GM12891 (cell line): ENCODE results near the gene SPEM3.

Experiments used
- PAX5 ChIP-seq: IDR thresholded peaks from 2 replicates; pipeline ENCODE4 v1.6.1; 2011; ENCODE audit warnings: low read length, moderate library complexity, mild to moderate bottlenecking; ENCODE audit not compliant: insufficient read depth, severe bottlenecking
- POLR2A ChIP-seq: IDR thresholded peaks from 2 replicates; pipeline ENCODE4 v1.6.1; 2011; ENCODE audit warnings: low read depth, low read length, control low read depth
- POLR2AphosphoS5 ChIP-seq: IDR thresholded peaks from 2 replicates; pipeline ENCODE4 v1.6.1; 2011; ENCODE audit warnings: low read depth, low read length, control low read depth
- POU2F2 ChIP-seq: IDR thresholded peaks from 2 replicates; pipeline ENCODE4 v1.6.1; 2011; ENCODE audit warnings: low read depth, mild to moderate bottlenecking, control low read depth, low read length, moderate library complexity
- SPI1 ChIP-seq: IDR thresholded peaks from 2 replicates; pipeline ENCODE4 v1.6.1; 2011; ENCODE audit warnings: low read depth, low read length, control low read depth
- TAF1 ChIP-seq: IDR thresholded peaks from 2 replicates; pipeline ENCODE4 v1.6.1; 2011; ENCODE audit warnings: low read depth, low read length, control low read depth

GRCh38 chr17:7479213-7480088 lies 50.8 kb downstream of the SPEM3 start, which contains the start of gene ZBTB4:
- TF ChIP-seq POLR2A (no peak), POLR2AphosphoS5 (no peak), TAF1 (no peak), SPI1 (no peak), POU2F2 (no peak), PAX5 (no peak)
